Measurements from ENCODE around the gene MNX1. TPM values are rescaled to one million over a fixed set of nuclear protein-coding genes. Genes with fewer than 3 reads are reported as not detected.

MNX1 gene
- total RNA-seq, 4 donors from 2014 or later, result not detected

DNA sequence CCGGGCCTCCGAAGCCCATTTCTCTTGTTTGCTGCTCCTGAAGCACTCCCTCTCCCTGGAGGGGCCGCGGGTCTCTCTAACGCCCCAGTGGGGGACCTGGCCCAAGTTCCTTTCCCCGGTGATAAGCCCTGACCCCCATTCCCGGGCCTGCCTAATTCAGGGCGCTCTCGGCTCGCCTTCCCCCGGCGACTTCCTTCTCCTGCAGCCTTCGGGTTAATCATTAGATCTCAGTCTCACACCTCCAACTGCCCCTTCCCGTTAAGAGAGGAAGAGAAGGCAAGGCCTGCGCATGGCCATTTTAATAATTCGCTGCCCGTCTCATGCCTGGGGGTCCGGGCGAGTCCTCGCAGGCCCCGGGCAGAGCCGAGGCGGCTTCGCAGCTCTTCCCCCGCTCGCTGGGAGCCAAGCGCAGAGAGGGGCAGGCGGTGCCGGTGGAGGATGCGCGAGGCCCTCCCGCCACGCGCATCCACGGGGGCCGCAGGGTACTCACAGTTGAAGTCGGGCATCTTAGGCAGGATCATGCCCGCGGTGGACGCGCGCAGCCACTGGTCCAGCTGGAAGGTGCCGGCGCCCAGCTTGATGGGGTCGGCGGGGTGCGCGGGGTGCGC is 1.2 kb downstream of the MNX1 start:
- ATAC-seq (ENCODE audit: low FRiP score) (no peak), DNase-seq (ENCODE audit: low spot score) (no peak)
- TF ChIP-seq, protein P1, sequence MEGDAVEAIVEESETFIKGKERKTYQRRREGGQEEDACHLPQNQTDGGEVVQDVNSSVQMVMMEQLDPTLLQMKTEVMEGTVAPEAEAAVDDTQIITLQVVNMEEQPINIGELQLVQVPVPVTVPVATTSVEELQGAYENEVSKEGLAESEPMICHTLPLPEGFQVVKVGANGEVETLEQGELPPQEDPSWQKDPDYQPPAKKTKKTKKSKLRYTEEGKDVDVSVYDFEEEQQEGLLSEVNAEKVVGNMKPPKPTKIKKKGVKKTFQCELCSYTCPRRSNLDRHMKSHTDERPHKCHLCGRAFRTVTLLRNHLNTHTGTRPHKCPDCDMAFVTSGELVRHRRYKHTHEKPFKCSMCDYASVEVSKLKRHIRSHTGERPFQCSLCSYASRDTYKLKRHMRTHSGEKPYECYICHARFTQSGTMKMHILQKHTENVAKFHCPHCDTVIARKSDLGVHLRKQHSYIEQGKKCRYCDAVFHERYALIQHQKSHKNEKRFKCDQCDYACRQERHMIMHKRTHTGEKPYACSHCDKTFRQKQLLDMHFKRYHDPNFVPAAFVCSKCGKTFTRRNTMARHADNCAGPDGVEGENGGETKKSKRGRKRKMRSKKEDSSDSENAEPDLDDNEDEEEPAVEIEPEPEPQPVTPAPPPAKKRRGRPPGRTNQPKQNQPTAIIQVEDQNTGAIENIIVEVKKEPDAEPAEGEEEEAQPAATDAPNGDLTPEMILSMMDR (IDR thresholded peaks at IDR 0.05), result no peak

DNA sequence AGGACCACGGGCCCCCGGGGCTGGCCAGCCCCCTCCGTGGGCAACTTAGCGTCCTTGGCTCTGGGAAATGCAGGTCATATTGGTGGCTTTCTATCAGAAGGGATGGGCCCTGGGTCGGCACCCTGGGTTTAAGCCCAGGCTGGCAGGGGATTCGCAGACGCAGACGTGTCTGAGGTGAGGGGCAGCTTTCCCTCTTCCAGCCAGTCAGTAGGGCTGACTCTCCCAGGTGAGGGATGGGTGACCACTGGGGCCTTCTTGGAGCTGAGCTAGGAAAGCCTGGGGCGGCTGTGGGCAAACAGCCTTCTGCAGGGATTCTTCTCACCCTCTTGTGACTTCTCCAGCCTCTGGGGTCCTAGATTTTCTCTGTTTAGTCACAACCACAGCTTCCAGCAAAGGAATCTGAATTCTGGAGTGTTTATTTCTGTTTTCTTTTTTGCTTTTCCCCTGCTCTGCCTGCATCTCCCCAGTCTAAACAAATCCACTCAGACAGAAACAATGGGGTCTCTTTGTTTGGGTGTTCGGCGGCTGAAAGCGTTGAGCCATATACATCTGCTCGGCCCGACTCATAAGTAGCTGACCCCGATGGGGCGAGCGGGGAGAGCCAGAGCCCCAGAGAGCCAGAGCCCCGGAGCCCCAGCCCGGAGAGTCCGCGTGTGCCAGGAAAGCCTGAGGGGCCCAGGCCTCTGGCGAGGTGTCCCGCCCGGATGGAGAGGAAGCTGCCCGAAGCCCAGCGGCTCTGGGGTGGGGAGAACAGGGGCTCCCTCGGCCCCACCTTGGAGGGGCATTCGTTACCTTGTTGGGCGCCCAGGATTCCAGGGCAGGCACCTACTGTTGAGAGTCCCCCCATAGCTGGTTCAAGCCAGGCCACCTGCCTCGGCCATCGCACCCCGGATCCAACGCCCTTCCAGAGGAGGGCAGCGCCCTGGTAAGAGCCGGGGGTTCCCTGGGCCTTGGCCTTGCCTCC is 2.0 kb downstream of the MNX1 start:
- ATAC-seq (ENCODE audit: low FRiP score) (no peak), DNase-seq (ENCODE audit: low spot score) (no peak)
- TF ChIP-seq, protein P1 (IDR thresholded peaks at IDR 0.05), result no peak

DNA sequence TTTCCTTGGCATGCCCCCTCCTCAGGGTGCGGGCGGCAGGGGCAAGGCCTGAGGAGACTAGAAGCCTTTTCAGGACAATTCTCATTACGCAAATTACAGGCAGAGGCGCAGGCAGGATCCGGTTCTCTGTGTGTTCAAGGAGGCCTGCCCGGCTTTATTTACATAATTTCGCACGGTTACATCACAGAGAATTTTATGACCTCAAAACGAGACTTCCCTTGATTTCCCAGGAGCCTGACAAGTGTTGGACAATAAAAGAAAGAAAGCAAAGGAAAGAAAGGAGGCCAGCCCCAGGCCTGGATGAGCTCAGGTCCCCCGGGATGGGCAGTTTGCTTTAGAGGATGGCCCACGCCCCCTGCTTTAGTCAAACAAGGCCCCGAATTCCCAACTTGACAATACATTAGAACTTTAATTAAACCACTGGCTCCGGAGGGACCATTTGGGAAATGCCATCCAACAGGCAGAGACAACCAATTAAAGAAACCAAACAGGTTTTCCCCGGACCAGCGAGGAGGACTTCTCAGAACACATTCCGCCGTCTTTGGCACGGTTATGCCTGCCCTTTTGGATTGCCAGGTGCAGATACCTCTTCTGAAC is 2.9 kb downstream of the MNX1 start:
- ATAC-seq (ENCODE audit: low FRiP score) (no peak), DNase-seq (ENCODE audit: low spot score) (no peak)
- TF ChIP-seq, protein P1 (IDR thresholded peaks at IDR 0.05), result no peak

DNA sequence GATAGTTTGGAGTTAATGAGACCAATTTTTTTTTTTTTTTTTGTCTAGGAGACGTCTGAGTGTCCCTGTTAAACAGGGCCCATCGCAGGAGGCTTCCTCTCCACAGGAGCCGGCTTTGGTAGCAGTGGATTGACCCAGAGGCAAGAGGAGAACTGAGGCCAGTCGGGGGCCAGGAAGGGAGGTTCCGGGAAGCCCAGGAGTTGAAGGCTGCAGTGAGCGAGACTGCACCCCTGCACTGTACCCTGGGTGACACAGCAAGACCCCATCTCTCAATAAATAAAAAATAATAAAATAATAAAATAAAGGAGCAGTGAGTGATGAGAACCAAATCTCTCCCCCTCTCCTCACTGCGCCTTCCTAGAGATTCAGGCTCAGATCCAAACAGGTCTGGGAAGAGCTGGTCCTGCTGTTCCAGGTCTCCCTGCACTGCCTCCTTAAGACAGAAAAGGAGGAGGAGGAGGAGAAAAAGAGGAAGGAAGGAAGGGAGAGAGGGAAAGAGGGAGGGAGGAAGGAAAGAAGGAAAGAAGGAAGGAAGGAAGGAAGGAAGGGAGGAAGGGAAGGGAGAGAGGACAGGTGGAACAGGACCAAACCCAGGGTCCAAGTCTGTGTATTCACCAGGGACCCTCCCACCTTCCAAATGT is 3.5 kb downstream of the MNX1 start:
- DNase-seq (ENCODE audit: low spot score), result no peak
- ATAC-seq (ENCODE audit: low FRiP score), result no peak
- TF ChIP-seq, protein P1 (IDR thresholded peaks at IDR 0.05), result no peak

DNA sequence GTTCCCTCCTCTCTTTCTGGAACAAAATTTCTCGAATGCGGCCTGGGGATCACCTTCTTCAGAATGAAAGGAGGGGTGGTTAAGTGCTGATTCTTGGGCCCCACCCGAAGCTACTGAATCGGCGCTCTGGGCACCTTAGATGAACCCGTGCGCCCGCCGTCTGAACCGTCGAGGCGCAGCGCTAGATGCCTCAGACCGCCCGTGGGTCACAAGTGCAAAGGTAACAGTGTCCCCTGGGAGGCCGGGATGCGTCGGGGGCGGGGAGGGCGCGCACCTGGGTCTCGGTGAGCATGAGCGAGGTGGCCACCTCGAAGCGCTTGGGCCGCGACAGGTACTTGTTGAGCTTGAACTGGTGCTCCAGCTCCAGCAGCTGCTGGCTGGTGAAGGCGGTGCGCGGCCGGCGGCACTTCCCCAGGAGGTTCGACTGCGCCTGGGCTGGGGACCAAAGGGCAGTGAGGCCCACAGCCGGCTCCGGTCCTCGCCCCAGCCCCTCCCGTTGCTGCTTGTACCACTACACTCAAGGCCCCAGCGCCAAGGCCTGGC is 4.2 kb downstream of the MNX1 start:
- ATAC-seq (ENCODE audit: low FRiP score) (no peak), DNase-seq (ENCODE audit: low spot score) (no peak)
- TF ChIP-seq, protein P1 (IDR thresholded peaks at IDR 0.05), result no peak

DNA sequence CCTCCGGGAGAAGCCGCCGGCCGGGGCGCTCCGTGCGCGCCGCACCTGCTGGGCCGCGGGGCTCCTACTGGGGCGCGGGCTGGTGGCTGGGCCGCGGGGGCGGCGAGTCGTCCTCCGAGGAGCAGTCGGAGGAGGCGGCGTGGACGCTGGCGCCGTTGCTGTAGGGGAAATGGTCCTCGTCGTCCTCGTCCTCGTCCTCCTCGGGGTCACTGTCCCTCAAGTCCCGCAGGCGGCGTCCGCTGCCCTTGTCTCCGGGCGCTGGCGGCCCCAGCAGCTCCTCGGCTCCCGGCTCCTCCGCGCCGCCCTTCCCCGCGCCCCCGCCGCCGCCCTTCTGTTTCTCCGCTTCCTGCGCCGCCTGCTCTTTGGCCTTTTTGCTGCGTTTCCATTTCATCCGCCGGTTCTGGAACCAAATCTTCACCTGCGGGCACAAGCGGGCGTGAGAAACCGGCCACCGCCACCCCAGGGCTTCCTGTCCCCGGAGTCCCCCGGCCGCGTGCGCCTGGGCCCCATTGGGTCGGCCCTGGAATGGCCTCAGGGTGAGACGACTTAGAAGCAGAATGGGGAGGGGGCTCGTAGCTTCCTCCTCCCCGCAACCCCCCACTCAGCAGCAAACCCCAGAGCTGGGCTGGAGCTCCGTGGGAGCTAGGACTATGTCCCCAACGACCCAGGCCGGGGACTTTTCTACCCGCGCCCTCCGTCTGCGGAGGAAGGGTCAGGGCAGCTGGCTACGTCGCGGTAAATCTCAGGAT is 4.8 kb downstream of the MNX1 start:
- TF ChIP-seq, protein P1 (IDR thresholded peaks at IDR 0.05), result no peak
- DNase-seq (ENCODE audit: low spot score) (no peak), ATAC-seq (ENCODE audit: low FRiP score) (no peak)

Data from omental fat pad (tissue), 4 donors.